ENCODE measurements around the gene TMCO4. TPM values are rescaled to one million over a fixed set of nuclear protein-coding genes. Genes with fewer than 3 reads are reported as not detected.

TMCO4 gene
- total RNA-seq, 1 experiment from 2014 or later = 15.1 TPM

DNA sequence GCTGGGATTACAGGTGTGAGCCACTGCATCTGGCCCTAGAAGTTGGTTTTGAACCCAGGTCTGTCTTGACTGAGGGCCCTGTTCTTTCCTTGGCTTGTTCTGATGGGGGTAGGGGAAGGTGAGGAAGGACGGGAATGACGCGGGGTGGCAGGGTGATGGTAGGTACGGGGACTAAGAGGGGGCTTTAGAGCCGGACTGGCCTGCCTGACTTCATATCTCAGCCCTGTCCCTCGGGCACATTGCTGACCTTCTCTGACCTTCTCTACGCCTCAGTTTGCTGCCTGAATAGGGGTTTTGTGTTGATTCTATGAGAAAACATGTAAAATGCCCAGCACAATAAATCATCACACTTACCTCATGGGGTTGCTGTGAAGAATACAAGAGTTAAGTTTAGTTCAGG is 8.6 kb upstream of the TMCO4 start:
- DNase-seq = no peak
- H3K36me3 Mint-ChIP-seq (ENCODE audit: insufficient read depth, unreplicated experiment) = no peaks in the 10 kb centered on the region
- POLR2A ChIA-PET = no interaction called here
- H3K27me3 ChIP-seq (replicated peaks; ENCODE audit: control insufficient read depth, insufficient read depth, low read length) = no peaks in the 10 kb centered on the region
- no peaks in the 10 kb centered on the region for H3K4me1 ChIP-seq
- H3K27ac Mint-ChIP-seq (ENCODE audit: unreplicated experiment) = no peak overlapping the region
- H3K27me3 Mint-ChIP-seq (ENCODE audit: insufficient read depth, unreplicated experiment) = no peaks in the 10 kb centered on the region
- no TSS peak for BruUV-seq (replicated peaks)
- CTCF ChIA-PET = no interaction called here
- no peaks in the 10 kb centered on the region for H3K9me3 ChIP-seq
- H3K9me3 Mint-ChIP-seq (ENCODE audit: unreplicated experiment) = no peaks in the 10 kb centered on the region
- H3K4me3 ChIP-seq (ENCODE audit: low read depth, low read length) = no peak overlapping the region
- intact Hi-C loops (cut with micrococcal nuclease; ENCODE audit: unreplicated experiment) = no loop called here
- H3K4me1 Mint-ChIP-seq (ENCODE audit: low read depth, unreplicated experiment) = no peaks in the 10 kb centered on the region
- H3K4me3 Mint-ChIP-seq (ENCODE audit: unreplicated experiment) = no peak overlapping the region
- H3K36me3 ChIP-seq (ENCODE audit: control insufficient read depth, insufficient read depth, low read length) = no peaks in the 10 kb centered on the region
- TF ChIP-seq, protein P1, sequence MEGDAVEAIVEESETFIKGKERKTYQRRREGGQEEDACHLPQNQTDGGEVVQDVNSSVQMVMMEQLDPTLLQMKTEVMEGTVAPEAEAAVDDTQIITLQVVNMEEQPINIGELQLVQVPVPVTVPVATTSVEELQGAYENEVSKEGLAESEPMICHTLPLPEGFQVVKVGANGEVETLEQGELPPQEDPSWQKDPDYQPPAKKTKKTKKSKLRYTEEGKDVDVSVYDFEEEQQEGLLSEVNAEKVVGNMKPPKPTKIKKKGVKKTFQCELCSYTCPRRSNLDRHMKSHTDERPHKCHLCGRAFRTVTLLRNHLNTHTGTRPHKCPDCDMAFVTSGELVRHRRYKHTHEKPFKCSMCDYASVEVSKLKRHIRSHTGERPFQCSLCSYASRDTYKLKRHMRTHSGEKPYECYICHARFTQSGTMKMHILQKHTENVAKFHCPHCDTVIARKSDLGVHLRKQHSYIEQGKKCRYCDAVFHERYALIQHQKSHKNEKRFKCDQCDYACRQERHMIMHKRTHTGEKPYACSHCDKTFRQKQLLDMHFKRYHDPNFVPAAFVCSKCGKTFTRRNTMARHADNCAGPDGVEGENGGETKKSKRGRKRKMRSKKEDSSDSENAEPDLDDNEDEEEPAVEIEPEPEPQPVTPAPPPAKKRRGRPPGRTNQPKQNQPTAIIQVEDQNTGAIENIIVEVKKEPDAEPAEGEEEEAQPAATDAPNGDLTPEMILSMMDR (IDR thresholded peaks at IDR 0.05; ENCODE audit: insufficient read depth in 1 of 2, low read depth in 1 of 2, low read length in 1 of 2, severe bottlenecking in 1 of 2, unreplicated experiment in 1 of 2) = no peak

DNA sequence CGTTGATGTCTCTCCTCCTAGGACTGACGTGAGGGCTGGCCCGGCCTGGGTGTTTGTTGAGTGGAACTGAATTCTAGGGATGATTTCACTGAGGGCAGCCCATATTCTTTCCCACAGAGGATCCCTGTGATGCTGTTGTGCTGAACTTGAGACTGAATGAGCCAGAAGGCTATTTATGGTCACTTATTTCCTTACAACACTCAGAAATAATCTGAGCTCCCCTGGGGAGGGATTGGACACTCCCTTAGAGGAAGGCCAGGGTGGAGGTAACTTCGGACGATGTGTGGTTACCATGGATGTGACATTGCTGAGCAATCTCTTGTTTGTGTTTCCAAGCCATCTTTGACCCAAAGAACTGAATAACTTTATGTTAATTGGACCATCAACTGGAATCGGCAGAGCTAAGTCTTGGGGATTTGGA is 5.1 kb upstream of the TMCO4 start:
- Mint-ChIP-seq H3K36me3 (ENCODE audit: insufficient read depth, unreplicated experiment) (no peaks in the 10 kb centered on the region), H3K4me3 (ENCODE audit: unreplicated experiment) (no peak overlapping the region), H3K9me3 (ENCODE audit: unreplicated experiment) (no peaks in the 10 kb centered on the region), H3K4me1 (ENCODE audit: low read depth, unreplicated experiment) (no peaks in the 10 kb centered on the region), H3K27me3 (ENCODE audit: insufficient read depth, unreplicated experiment) (no peaks in the 10 kb centered on the region), H3K27ac (ENCODE audit: unreplicated experiment) (no peak overlapping the region)
- H3K4me3 ChIP-seq (ENCODE audit: low read depth, low read length) = no peak overlapping the region
- H3K9me3 ChIP-seq = no peaks in the 10 kb centered on the region
- ChIA-PET CTCF (no interaction called here), POLR2A (no interaction called here)
- DNase-seq = no peak
- no TSS peak for BruUV-seq (replicated peaks)
- H3K36me3 ChIP-seq (ENCODE audit: control insufficient read depth, insufficient read depth, low read length) = no peaks in the 10 kb centered on the region
- TF ChIP-seq, protein P1 (IDR thresholded peaks at IDR 0.05; ENCODE audit: insufficient read depth in 1 of 2, low read depth in 1 of 2, low read length in 1 of 2, severe bottlenecking in 1 of 2, unreplicated experiment in 1 of 2) = no peak
- intact Hi-C loops (cut with micrococcal nuclease; ENCODE audit: unreplicated experiment) = no loop called here
- no peaks in the 10 kb centered on the region for H3K27me3 ChIP-seq (replicated peaks; ENCODE audit: control insufficient read depth, insufficient read depth, low read length)
- no peaks in the 10 kb centered on the region for H3K4me1 ChIP-seq

DNA sequence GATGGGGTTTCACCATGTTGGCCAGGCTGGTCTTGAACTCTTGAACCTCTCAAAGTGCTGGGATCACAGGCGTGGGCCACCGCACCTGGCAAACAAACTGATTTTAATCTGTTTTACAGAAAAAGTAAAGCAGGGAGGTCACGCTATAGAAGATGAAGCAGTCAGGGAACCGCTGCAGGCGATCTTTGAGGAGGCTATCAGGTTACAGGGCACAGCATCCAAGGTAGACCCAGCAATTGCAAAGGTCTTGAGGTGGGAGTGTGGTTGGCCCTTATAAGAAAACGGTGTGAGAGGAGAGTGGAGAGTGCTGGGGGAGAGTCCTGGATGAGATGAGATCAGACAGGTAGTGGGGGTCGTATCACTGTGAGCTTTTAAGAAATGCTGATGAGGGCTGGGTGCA is 2.6 kb upstream of the TMCO4 start:
- Mint-ChIP-seq H3K9me3 (ENCODE audit: unreplicated experiment) (no peaks in the 10 kb centered on the region), H3K27me3 (ENCODE audit: insufficient read depth, unreplicated experiment) (no peaks in the 10 kb centered on the region), H3K4me1 (ENCODE audit: low read depth, unreplicated experiment) (peaks cover 6% of the 10 kb centered on the region), H3K4me3 (ENCODE audit: unreplicated experiment) (no peak overlapping the region), H3K36me3 (ENCODE audit: insufficient read depth, unreplicated experiment) (no peaks in the 10 kb centered on the region), H3K27ac (ENCODE audit: unreplicated experiment) (no peak overlapping the region)
- no TSS peak for BruUV-seq (replicated peaks)
- 0 out of 2 replicates have a peak, but pooled peaks cover 5% of the 10 kb centered on the region for H3K4me1 ChIP-seq
- no peak overlapping the region for H3K4me3 ChIP-seq (ENCODE audit: low read depth, low read length)
- no peak for DNase-seq
- POLR2A ChIA-PET = no interaction called here
- CTCF ChIA-PET = no interaction called here
- H3K9me3 ChIP-seq = no peaks in the 10 kb centered on the region
- H3K36me3 ChIP-seq (ENCODE audit: control insufficient read depth, insufficient read depth, low read length) = no peaks in the 10 kb centered on the region
- TF ChIP-seq, protein P1 (IDR thresholded peaks at IDR 0.05; ENCODE audit: insufficient read depth in 1 of 2, low read depth in 1 of 2, low read length in 1 of 2, severe bottlenecking in 1 of 2, unreplicated experiment in 1 of 2) = no peak
- H3K27me3 ChIP-seq (replicated peaks; ENCODE audit: control insufficient read depth, insufficient read depth, low read length) = no peaks in the 10 kb centered on the region
- intact Hi-C loops (cut with micrococcal nuclease; ENCODE audit: unreplicated experiment) = no loop called here
